PC-9 (cell line): ENCODE data around the gene PTPN23. TPM values are rescaled to one million over a fixed set of nuclear protein-coding genes. Genes with fewer than 3 reads are reported as not detected.

Experiments used
- BruUV-seq: library from RNA; stranded (reverse); fragments of 400-500 nt; replicated peaks from 2 replicates; lab custom pipeline; 2021; lab: Mats Ljungman, UMichigan
- CTCF ChIA-PET: fragments of 300-600 bp; sonication (Branson Sonifier 250); formaldehyde crosslinking; loops from one replicate; lab custom pipeline; 2022; ENCODE audit warnings: antibody characterized with exemption; lab: Charles Lee
- POLR2A ChIA-PET: fragments of 300-600 bp; sonication (Branson Sonifier 250); formaldehyde crosslinking; loops from one replicate; lab custom pipeline; 2022; ENCODE audit warnings: antibody characterized with exemption; ENCODE audit not compliant: unreplicated experiment; lab: Charles Lee
- DNase-seq, 2 experiments: peaks; one replicate each; pipeline versions ENCODE4 v3.0.0 to v3.0.0-alpha.2; 2015 to 2022; ENCODE audit warnings: mixed read lengths in 1 of 2
- H2AFZ ChIP-seq: fragments of 200-600 bp; sonication (generic); 2 replicates; pipeline ENCODE4 v1.8.1; 2017; ENCODE audit warnings: antibody characterized with exemption
- H3F3A ChIP-seq: fragments of 200-600 bp; sonication (generic); 2 replicates; pipeline ENCODE4 v1.8.1; 2017; ENCODE audit warnings: antibody characterized with exemption, mild to moderate bottlenecking, low read depth; ENCODE audit not compliant: insufficient read depth
- H3K27ac ChIP-seq: fragments of 200-600 bp; sonication (generic); 2 replicates; pipeline ENCODE4 v1.6.1; 2016; ENCODE audit warnings: mixed run types
- H3K27me3 ChIP-seq: fragments of 200-600 bp; sonication (generic); 2 replicates; pipeline ENCODE4 v1.6.1; 2016; ENCODE audit warnings: low read depth, mixed run types; ENCODE audit not compliant: insufficient read depth
- H3K36me3 ChIP-seq: fragments of 200-600 bp; sonication (generic); 2 replicates; pipeline ENCODE4 v1.6.1; 2016; ENCODE audit warnings: low read depth, mixed run types
- H3K4me1 ChIP-seq: fragments of 200-600 bp; sonication (generic); replicated peaks from 2 replicates; pipeline ENCODE4 v1.6.1; 2016; ENCODE audit warnings: mixed run types; ENCODE audit not compliant: insufficient read depth
- H3K4me2 ChIP-seq: fragments of 200-600 bp; sonication (generic); 2 replicates; pipeline ENCODE4 v1.6.1; 2017; ENCODE audit warnings: mixed run types
- H3K4me3 ChIP-seq: fragments of 200-600 bp; sonication (generic); 2 replicates; pipeline ENCODE4 v1.6.1; 2016; ENCODE audit warnings: mixed run types
- H3K79me2 ChIP-seq: fragments of 200-600 bp; sonication (generic); 2 replicates; pipeline ENCODE4 v1.6.1; 2017; ENCODE audit warnings: low read depth, mixed run types
- H3K9me2 ChIP-seq: fragments of 200-600 bp; sonication (generic); 2 replicates; pipeline ENCODE4 v1.8.1; 2017; ENCODE audit warnings: mild to moderate bottlenecking; ENCODE audit not compliant: insufficient read depth
- H3K9me3 ChIP-seq: fragments of 200-600 bp; sonication (generic); 2 replicates; pipeline ENCODE4 v1.8.1; 2016; ENCODE audit warnings: low read depth; ENCODE audit not compliant: insufficient read depth
- H4K20me1 ChIP-seq: fragments of 200-600 bp; sonication (generic); 2 replicates; pipeline ENCODE4 v1.8.1; 2017; ENCODE audit not compliant: insufficient read depth
- EZH2 ChIP-seq: fragments of 200-600 bp; sonication (generic); IDR thresholded peaks from 2 replicates; pipeline ENCODE4 v1.8.0; 2017; ENCODE audit warnings: antibody characterized with exemption, low read depth
- intact Hi-C: fragments of 100-400 bp; cut with micrococcal nuclease; formaldehyde crosslinking; loops from one replicate; pipeline ENCODE4 v1.10.0; 2022; ENCODE audit not compliant: unreplicated experiment
- total RNA-seq: library from RNA; stranded (reverse); gene quantifications from 2 replicates; pipeline ENCODE4 v1.2.3, GENCODE V29; 2021
- TF ChIP-seq, protein P1 (sequence below): fragments of 200-600 bp; sonication (generic); conservative IDR thresholded peaks from 2 replicates; pipeline ENCODE4 v1.6.1; 2017; ENCODE audit warnings: mixed run types, antibody characterized with exemption, mild to moderate bottlenecking, moderate library complexity

PTPN23 gene
- total RNA-seq, 1 experiment from 2014 or later, result 38.9 TPM

DNA sequence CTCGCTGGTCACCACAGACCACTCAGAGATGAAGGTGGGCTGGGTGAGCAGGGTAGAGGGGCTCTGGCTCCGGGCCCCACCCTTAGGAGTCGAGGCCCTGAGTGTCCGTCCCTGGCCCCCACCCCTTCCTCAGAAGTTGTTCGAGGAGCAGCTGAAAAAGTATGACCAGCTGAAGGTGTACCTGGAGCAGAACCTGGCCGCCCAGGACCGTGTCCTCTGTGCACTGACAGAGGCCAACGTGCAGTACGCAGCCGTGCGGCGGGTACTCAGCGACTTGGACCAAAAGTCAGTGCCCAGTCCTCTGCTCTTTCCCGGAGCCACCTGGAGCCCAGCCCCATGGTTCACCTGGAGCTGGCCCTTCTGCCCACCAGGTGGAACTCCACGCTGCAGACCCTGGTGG lies 28.5 kb downstream of the PTPN23 start:
- Histone ChIP-seq H3F3A (peaks cover 4% of the 10 kb centered on the region; the same call in 1 of the 2 replicates), H3K27ac (no peak overlapping the region)
- no TSS peak for BruUV-seq

DNA sequence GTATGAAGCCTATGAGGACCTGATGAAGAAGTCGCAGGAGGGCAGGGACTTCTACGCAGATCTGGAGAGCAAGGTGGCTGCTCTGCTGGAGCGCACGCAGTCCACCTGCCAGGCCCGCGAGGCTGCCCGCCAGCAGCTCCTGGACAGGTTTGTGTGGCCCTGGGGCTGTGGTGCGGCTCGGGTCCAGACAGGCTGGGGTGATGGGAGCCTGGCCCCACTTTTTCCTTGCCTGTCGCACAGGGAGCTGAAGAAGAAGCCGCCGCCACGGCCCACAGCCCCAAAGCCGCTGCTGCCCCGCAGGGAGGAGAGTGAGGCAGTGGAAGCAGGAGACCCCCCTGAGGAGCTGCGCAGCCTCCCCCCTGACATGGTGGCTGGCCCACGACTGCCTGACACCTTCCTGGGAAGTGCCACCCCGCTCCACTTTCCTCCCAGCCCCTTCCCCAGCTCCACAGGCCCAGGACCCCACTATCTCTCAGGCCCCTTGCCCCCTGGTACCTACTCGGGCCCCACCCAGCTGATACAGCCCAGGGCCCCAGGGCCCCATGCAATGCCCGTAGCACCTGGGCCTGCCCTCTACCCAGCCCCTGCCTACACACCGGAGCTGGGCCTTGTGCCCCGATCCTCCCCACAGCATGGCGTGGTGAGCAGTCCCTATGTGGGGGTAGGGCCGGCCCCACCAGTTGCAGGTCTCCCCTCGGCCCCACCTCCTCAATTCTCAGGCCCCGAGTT lies 29.0 kb downstream of the PTPN23 start:
- ChIA-PET CTCF (no interaction called here), POLR2A (interaction anchor here (0.6 kb wide), 1 partner anchor 29 kb away, joined by 4 read pairs; the partner anchor contains the start of gene PTPN23)
- Histone ChIP-seq H3K9me2 (no peaks in the 10 kb centered on the region), H3F3A (peaks cover 4% of the 10 kb centered on the region; the same call in 1 of the 2 replicates), H3K27ac (no peak overlapping the region), H3K36me3 (no peaks in the 10 kb centered on the region), H3K27me3 (no peaks in the 10 kb centered on the region), H3K79me2 (no peaks in the 10 kb centered on the region), H3K4me3 (no peak overlapping the region), H3K9me3 (no peaks in the 10 kb centered on the region), H2AFZ (no peak overlapping the region), H3K4me1 (no peaks in the 10 kb centered on the region), H3K4me2 (no peak overlapping the region), H4K20me1 (no peaks in the 10 kb centered on the region)
- intact Hi-C loops, result no loop called here
- no peak for DNase-seq
- TF ChIP-seq EZH2, result no peak
- TF ChIP-seq, protein P1, sequence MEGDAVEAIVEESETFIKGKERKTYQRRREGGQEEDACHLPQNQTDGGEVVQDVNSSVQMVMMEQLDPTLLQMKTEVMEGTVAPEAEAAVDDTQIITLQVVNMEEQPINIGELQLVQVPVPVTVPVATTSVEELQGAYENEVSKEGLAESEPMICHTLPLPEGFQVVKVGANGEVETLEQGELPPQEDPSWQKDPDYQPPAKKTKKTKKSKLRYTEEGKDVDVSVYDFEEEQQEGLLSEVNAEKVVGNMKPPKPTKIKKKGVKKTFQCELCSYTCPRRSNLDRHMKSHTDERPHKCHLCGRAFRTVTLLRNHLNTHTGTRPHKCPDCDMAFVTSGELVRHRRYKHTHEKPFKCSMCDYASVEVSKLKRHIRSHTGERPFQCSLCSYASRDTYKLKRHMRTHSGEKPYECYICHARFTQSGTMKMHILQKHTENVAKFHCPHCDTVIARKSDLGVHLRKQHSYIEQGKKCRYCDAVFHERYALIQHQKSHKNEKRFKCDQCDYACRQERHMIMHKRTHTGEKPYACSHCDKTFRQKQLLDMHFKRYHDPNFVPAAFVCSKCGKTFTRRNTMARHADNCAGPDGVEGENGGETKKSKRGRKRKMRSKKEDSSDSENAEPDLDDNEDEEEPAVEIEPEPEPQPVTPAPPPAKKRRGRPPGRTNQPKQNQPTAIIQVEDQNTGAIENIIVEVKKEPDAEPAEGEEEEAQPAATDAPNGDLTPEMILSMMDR, result no peak
- no TSS peak for BruUV-seq

More for the DNA sequence above, 28.5 kb downstream of the PTPN23 start:
- Histone ChIP-seq H3K4me3 (no peak overlapping the region), H4K20me1 (no peaks in the 10 kb centered on the region), H3K79me2 (no peaks in the 10 kb centered on the region), H2AFZ (no peak overlapping the region), H3K4me1 (no peaks in the 10 kb centered on the region), H3K27me3 (no peaks in the 10 kb centered on the region), H3K9me2 (no peaks in the 10 kb centered on the region), H3K9me3 (no peaks in the 10 kb centered on the region), H3K4me2 (no peak overlapping the region), H3K36me3 (no peaks in the 10 kb centered on the region)
- TF ChIP-seq EZH2, result no peak
- TF ChIP-seq, protein P1, result no peak
- ChIA-PET CTCF (no interaction called here), POLR2A (interaction anchor here (0.6 kb wide), 1 partner anchor 28 kb away, joined by 4 read pairs; the partner anchor contains the start of gene PTPN23)
- intact Hi-C loops, result no loop called here
- DNase-seq, result no peak

DNA sequence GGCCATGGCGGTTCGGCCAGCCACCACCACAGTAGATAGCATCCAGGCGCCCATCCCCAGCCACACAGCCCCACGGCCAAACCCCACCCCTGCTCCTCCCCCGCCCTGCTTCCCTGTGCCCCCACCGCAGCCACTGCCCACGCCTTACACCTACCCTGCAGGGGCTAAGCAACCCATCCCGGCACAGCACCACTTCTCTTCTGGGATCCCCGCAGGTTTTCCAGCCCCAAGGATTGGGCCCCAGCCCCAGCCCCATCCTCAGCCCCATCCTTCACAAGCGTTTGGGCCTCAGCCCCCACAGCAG lies 29.5 kb downstream of the PTPN23 start:
- ChIA-PET CTCF (no interaction called here), POLR2A (no interaction called here)
- intact Hi-C loops, result no loop called here
- no peak overlapping the region for H3K27ac ChIP-seq
- no peak overlapping the region for H3K4me3 ChIP-seq
- no peaks in the 10 kb centered on the region for H3K9me2 ChIP-seq
- H3K79me2 ChIP-seq, result no peaks in the 10 kb centered on the region
- H3K4me2 ChIP-seq, result no peak overlapping the region
- H2AFZ ChIP-seq, result no peak overlapping the region
- BruUV-seq, result no TSS peak
- TF ChIP-seq, protein P1, result no peak
- TF ChIP-seq EZH2, result no peak
- peaks cover 4% of the 10 kb centered on the region; the same call in 1 of the 2 replicates for H3F3A ChIP-seq
- H3K9me3 ChIP-seq, result no peaks in the 10 kb centered on the region
- H3K4me1 ChIP-seq, result no peaks in the 10 kb centered on the region
- no peaks in the 10 kb centered on the region for H4K20me1 ChIP-seq
- no peaks in the 10 kb centered on the region for H3K27me3 ChIP-seq
- no peaks in the 10 kb centered on the region for H3K36me3 ChIP-seq
- no peak for DNase-seq
